Ovary (tissue), 9 donors: ENCODE data around the gene IGF2BP1. TPM values are rescaled to one million over a fixed set of nuclear protein-coding genes. Genes with fewer than 3 reads are reported as not detected.

Experiments
- DNase-seq, 5 donors: peaks; one replicate each; pipeline ENCODE4 v3.0.0-alpha.2; 2019 to 2020
- H3K27ac ChIP-seq, 2 donors: fragments of 200-600 bp; one replicate each; pipeline versions ENCODE4 v1.5.1 to v1.8.0; 2019 to 2022
- H3K27me3 ChIP-seq: fragments of 200-600 bp; one replicate; pipeline ENCODE4 v1.8.0; 2022
- H3K36me3 ChIP-seq: fragments of 200-600 bp; sonication (generic); one replicate; pipeline ENCODE4 v1.5.1; 2019
- H3K4me1 ChIP-seq: one replicate; pipeline ENCODE4 v1.8.1; 2013; ENCODE audit warnings: mild to moderate bottlenecking, moderate library complexity; ENCODE audit not compliant: insufficient read depth
- H3K4me3 ChIP-seq: fragments of 200-600 bp; sonication (generic); one replicate; pipeline ENCODE4 v1.5.1; 2017
- H3K9me3 ChIP-seq, 2 donors: fragments of 200-600 bp in 1 of 2; sonication (generic) in 1 of 2; one replicate each; pipeline versions ENCODE4 v1.5.1 to v1.8.1; 2013 to 2019; ENCODE audit warnings: mild to moderate bottlenecking in 1 of 2, moderate library complexity in 1 of 2
- EP300 ChIP-seq: sonication (generic); formaldehyde crosslinking; IDR thresholded peaks from one replicate; pipeline ENCODE4 v1.6.1; 2017; ENCODE audit warnings: antibody characterized with exemption
- POLR2A ChIP-seq: fragments of 450-650 bp; IDR thresholded peaks from one replicate; pipeline ENCODE4 v1.6.1; 2017; ENCODE audit warnings: antibody characterized with exemption, mild to moderate bottlenecking, moderate library complexity
- WGBS, 3 donors: extraction: QIAGEN DNeasy Blood & Tissue Kit in 1 of 3; methylation state at CpG; one replicate each; pipeline versions ENCODE4 v1.1.5 to v1.1.7; 2013 to 2017; 5-methylcytosine and 5-hydroxymethylcytosine counted together
- intact Hi-C, 4 donors: fragments of 100-400 bp; cut with DNase I; formaldehyde crosslinking; loops; one replicate each; pipeline versions ENCODE4 v1.11.0 to v1.15.1; 2022 to 2023
- polyA plus RNA-seq, 2 donors: library from polyadenylated mRNA; stranded (reverse); fragments of 200-250 nt in 1 of 2; fragments of 350-450 nt in 1 of 2; fragmentation: Illumina TruSeq in 1 of 2; extraction: RNeasy Lipid Tissue Mini Kit (QIAGEN cat#74804) in 1 of 2; gene quantifications; one replicate each; pipeline ENCODE4 v1.2.3, GENCODE V29; 2013 to 2014
- total RNA-seq, 7 donors: library from RNA; depleted of rRNA in 2 of 7; stranded (reverse); fragments of >200 nt in 2 of 7; fragmentation: NEBNext Ultra II Directional in 3 of 7; extraction: Animal tissue kit (Norgen Biotek cat#: 25700) in 3 of 7; gene quantifications; one replicate each; pipeline versions ENCODE4 v1.1.0 to v1.2.4, GENCODE V29; 2016 to 2023
- TF ChIP-seq, protein P1 (sequence below), 3 donors: fragments of 450-650 bp in 2 of 3; fragments of 200-600 bp in 1 of 3; IDR thresholded peaks; one replicate each; pipeline versions ENCODE4 v1.5.1 to v1.8.0; 2016 to 2022; ENCODE audit warnings: antibody characterized with exemption in 3 of 3, mild to moderate bottlenecking in 1 of 3
- donor health status: DM: no; HTN: no; CAD: no; lungs with moderate emphysema.
- donor health status: DM: no; HTN: no; CAD: no.
- donor health status: Bipolar disorder and iron deficiency.
- donor health status: DM: yes; HTN: yes; CAD: no.
- donor health status: DM: no; HTN: no; CAD: no.
- donor health status: DM: yes; HTN: yes; CAD: no.

IGF2BP1 gene
- total and polyA plus RNA-seq, 9 donors = 0.12 to 1.0 TPM; not detected in 7

DNA sequence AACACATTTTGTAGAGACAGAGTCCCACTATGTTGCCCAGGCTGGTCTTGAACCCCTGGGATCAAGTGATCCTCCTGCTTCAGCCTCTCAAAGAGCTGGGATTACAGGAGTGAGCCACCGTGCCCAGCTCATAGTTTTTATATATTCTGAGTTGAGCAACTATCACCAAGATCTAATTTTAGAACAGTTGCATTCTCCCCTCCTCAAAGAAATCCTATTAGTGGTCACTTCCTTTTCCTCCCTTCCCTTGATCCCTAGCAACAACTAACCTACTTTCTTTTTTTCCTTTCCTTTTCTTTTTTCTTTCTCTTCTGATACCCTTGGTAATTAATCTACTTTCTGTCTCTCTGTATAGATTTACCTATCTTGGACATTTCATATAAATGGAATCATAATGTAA is 73.9 kb downstream of the IGF2BP1 start:
- TF ChIP-seq EP300 (no peak), POLR2A (no peak)
- TF ChIP-seq, protein P1, sequence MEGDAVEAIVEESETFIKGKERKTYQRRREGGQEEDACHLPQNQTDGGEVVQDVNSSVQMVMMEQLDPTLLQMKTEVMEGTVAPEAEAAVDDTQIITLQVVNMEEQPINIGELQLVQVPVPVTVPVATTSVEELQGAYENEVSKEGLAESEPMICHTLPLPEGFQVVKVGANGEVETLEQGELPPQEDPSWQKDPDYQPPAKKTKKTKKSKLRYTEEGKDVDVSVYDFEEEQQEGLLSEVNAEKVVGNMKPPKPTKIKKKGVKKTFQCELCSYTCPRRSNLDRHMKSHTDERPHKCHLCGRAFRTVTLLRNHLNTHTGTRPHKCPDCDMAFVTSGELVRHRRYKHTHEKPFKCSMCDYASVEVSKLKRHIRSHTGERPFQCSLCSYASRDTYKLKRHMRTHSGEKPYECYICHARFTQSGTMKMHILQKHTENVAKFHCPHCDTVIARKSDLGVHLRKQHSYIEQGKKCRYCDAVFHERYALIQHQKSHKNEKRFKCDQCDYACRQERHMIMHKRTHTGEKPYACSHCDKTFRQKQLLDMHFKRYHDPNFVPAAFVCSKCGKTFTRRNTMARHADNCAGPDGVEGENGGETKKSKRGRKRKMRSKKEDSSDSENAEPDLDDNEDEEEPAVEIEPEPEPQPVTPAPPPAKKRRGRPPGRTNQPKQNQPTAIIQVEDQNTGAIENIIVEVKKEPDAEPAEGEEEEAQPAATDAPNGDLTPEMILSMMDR (IDR thresholded peaks at IDR 0.05) = no peak
- WGBS, 3 donors = 51 to 75% (median 67%) methylated on average over 1 of the region's 1 CpG
- intact Hi-C loops = no loop called here
- Histone ChIP-seq H3K4me3 (no peak overlapping the region), H3K27ac (no peak overlapping the region), H3K36me3 (no peaks in the 10 kb centered on the region), H3K4me1 (peaks cover 1% of the 10 kb centered on the region), H3K9me3 (no peaks in the 10 kb centered on the region), H3K27me3 (no peaks in the 10 kb centered on the region)
- no peak for DNase-seq

DNA sequence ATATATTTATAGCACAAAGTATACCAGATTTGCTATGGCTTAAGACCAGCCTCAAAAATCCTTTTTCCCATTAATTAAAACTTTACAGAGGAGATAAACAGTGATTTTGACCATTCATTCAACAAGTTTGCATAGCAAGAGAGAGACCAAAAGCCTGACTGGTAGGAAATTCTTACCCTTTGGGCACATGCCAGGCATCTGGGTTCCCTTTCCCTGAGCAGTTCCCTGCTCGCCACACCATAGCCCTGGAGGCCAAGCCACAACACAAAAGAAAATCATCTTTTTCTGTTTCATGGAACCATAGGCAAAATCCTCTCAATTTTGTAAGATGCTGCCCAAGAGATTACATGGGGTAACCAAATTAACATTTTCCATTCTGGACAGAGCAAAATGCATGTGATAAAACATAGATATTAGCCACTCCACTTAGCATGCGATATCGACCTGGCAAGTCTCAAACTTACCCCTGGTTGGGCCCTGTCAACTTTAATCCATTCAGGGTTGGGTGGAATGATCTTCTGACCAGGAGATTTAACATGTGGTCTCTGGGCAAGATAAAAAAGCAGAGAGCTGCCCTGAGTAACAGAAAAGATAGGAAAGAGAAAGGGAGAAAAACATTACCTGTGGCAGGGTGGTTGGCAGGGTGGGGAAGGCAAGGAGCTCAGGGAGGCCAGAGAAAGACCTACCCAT is 77.8 kb downstream of the IGF2BP1 start:
- intact Hi-C loops = no loop called here
- WGBS, 3 donors = 76 to 82% (median 79%) methylated on average over 3 of the region's 3 CpGs

GRCh38 chr17:49076573-49077384 is 79.6 kb downstream of the IGF2BP1 start:
- Histone ChIP-seq H3K27me3 (no peaks in the 10 kb centered on the region), H3K9me3 (no peaks in the 10 kb centered on the region), H3K36me3 (no peaks in the 10 kb centered on the region), H3K4me1 (no peaks in the 10 kb centered on the region), H3K4me3 (no peak overlapping the region), H3K27ac (no peak overlapping the region)
- intact Hi-C loops = no loop called here
- no peak for TF ChIP-seq POLR2A
- no peak for TF ChIP-seq EP300
- TF ChIP-seq, protein P1 (IDR thresholded peaks at IDR 0.05) = no peak
- 65 to 70% (median 69%) methylated on average over 7 of the region's 7 CpGs for WGBS, 3 donors
- no peak for DNase-seq

More for the DNA sequence above, 77.8 kb downstream of the IGF2BP1 start:
- no peak overlapping the region for H3K4me3 ChIP-seq
- no peak overlapping the region for H3K27ac ChIP-seq
- no peaks in the 10 kb centered on the region for H3K36me3 ChIP-seq
- H3K27me3 ChIP-seq = no peaks in the 10 kb centered on the region
- no peak for DNase-seq
- H3K9me3 ChIP-seq = no peaks in the 10 kb centered on the region
- no peak for TF ChIP-seq POLR2A
- TF ChIP-seq, protein P1 (IDR thresholded peaks at IDR 0.05) = no peak
- no peak for TF ChIP-seq EP300
- peaks cover 1% of the 10 kb centered on the region for H3K4me1 ChIP-seq

- Histone ChIP-seq H3K4me1 (no peaks in the 10 kb centered on the region), H3K9me3 (no peaks in the 10 kb centered on the region), H3K36me3 (no peaks in the 10 kb centered on the region), H3K4me3 (no peak overlapping the region), H3K27me3 (no peaks in the 10 kb centered on the region), H3K27ac (no peak overlapping the region)
- 66 to 77% (median 75%) methylated on average over 7 of the region's 7 CpGs for WGBS, 3 donors
- intact Hi-C loops = no loop called here
- no peak for DNase-seq
- TF ChIP-seq, protein P1 (IDR thresholded peaks at IDR 0.05) = no peak
- TF ChIP-seq POLR2A (no peak), EP300 (no peak)
These were observed 81.1 kb downstream of the IGF2BP1 start for GRCh38 chr17:49078248-49078647.
